Activated CD8-positive, alpha-beta memory T cell treated with anti-CD3 and anti-CD28 coated beads for 36 hours (primary cell): ENCODE results near the gene LGI4. TPM values are rescaled to one million over a fixed set of nuclear protein-coding genes. Genes with fewer than 3 reads are reported as not detected.

Experiments
- CTCF ChIA-PET: fragments of 350-600 bp; sonication (Branson Sonifier 250); formaldehyde crosslinking; loops from one replicate; lab custom pipeline; 2021; ENCODE audit warnings: antibody characterized with exemption; lab: Charles Lee
- POLR2A ChIA-PET: fragments of 350-600 bp; sonication (Branson Sonifier 250); formaldehyde crosslinking; loops from one replicate; lab custom pipeline; 2021; ENCODE audit warnings: antibody characterized with exemption; lab: Charles Lee
- total RNA-seq, 2 experiments: library from RNA; stranded (reverse); gene quantifications; one replicate each; pipeline ENCODE4 v1.2.3, GENCODE V29; 2021

LGI4 gene
- total RNA-seq, 2 experiments from 2014 or later = not detected

DNA sequence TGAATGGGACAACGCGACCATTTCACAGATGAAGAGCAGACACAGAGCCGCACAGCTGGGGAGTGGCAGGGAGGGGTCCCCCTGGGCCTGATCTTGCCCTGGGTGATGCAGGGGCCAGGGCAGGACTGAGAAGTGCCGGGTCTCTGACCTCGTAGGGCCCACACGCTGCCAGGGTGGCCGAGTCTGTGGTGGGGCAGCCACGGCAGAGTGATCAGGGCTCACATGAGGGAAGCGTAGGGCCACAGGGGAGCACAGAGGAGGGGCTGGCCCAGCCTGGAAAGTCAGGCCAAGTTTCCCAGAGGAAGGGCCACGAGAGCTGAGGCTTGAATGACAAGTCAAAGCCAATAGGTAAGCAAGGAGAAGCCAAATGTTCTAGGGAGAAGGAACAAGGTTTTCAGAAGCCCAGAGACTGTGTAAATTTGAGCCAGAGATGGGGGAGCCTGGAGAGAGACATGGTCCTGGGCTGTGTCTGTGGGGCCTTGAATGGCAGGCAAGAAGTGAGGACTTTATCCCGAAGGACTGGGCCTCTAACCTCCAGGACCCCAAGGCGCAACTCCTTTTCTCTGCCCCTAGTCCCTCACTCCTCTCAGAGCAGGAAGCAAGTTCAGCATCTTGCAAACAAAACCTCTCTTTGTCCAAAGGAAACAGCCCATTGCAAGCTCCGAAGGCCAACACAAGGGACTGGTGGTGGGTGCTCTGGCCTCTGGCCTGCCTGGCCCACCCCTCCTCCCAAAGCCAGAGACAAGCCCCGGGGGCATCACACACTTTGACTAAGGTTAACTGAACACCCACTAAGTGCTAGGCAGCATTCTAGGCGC, 51.0 kb downstream of the LGI4 start:
- ChIA-PET POLR2A (no interaction called here), CTCF (no interaction called here)

- ChIA-PET CTCF (interaction anchor here (0.6 to 3.2 kb wide), 4 partner anchors 9 to 439 kb away, joined by 3 to 16 read pairs (median 3); no protein-coding TSS in a partner anchor), POLR2A (interaction anchor here (0.6 kb wide), 1 partner anchor 52 kb away, joined by 8 read pairs; no protein-coding TSS in a partner anchor)
These were observed 53.7 kb downstream of the LGI4 start for GRCh38 chr19:35081201-35081600.

GRCh38 chr19:35080613-35081170, 54.2 kb downstream of the LGI4 start:
- POLR2A ChIA-PET = interaction anchor here (0.6 kb wide), 1 partner anchor 52 kb away, joined by 8 read pairs; no protein-coding TSS in a partner anchor
- CTCF ChIA-PET = interaction anchor here (0.6 to 3.2 kb wide), 5 partner anchors 9 to 438 kb away, joined by 3 to 16 read pairs (median 3); no protein-coding TSS in a partner anchor

DNA sequence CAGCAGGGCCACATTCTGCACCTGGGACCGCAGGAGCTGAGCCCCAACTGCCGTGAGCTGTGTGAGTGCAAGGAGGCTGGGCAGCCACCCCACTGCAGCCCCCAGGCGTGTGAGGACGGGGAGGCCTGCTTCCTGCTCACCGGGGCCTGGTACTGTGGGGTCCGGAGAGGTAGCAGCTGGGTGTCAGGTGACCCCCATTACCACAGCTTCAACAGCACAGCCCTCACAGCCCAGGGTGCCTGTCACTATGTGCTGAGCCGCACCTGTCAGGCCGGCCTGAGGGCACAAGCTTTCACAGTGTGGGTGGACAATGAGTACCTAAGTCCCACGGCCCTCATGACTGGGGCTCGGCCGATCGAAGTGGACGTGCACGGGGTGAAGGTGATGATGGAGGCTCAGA, 55.0 kb downstream of the LGI4 start:
- ChIA-PET CTCF (interaction anchor here (3.2 kb wide), 1 partner anchor 13 kb away, joined by 16 read pairs; no protein-coding TSS in a partner anchor), POLR2A (no interaction called here)

DNA sequence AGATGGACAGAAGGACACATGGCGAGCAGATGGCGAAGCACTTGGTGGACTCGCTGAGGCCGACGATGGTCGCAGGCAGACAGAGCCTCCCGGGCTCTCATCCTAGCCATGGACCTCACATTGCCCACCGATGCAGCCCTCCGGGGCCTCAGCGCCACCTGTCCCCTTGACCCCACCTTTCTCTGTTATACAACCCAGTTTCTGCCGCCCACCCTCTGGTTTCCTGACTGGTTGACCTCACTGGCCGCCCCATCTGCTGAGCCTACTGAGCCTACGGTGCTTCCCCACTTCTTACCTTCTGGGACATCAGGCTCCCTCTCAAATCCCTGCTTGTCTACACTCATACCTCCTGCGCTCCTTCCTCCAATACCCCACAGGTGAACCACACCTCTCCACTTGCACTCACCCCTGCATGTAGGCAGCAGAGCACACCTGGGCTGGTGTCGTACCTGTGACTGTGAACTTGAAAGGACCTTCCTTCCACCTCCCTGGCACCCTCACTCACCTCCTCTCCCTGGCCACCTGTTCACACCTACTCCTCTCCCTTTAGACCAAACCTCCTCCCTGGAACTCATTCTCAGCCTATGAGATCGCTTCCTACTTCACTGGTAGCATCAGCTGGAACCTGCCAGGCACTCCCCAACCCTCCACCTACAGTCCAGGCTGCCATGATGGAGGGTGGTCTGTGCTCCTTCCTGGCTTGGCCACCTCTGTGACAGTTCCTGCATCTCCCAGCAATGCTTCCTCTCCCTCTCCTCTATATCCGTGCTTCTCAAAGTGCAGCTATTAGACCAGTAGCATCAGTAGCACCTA, 57.2 kb downstream of the LGI4 start:
- ChIA-PET CTCF (interaction anchor here (0.7 kb wide), 1 partner anchor 22 kb away, joined by 3 read pairs; no protein-coding TSS in a partner anchor), POLR2A (no interaction called here)

DNA sequence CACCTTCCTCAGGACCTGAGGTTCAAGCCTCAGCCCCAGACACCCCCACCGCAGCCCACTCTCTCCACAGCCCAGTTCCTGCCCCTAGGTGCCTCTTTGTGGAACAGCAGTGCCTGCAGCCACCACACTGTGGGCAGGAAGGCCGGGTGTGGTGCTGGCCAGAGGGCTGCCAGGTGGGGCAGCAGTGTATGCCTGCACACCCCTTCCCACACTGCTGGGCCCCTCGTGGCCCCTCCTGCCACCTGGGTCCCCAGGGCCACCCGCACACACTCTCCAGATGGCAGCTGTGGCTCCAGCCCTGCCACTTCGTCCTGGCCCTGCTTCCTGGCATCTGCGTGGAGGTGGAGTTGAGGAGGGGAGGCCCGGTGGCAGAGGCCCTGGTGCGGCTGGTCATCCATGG, 58.2 kb downstream of the LGI4 start:
- POLR2A ChIA-PET = no interaction called here

GRCh38 chr19:35076026-35076370, 58.9 kb downstream of the LGI4 start:
- ChIA-PET POLR2A (no interaction called here), CTCF (interaction anchor here (0.7 kb wide), 1 partner anchor 1590 kb away, joined by 3 read pairs; no protein-coding TSS in a partner anchor)

More for the DNA sequence above, 58.2 kb downstream of the LGI4 start:
- CTCF ChIA-PET = interaction anchor here (0.7 kb wide), 1 partner anchor 1591 kb away, joined by 3 read pairs; no protein-coding TSS in a partner anchor

GRCh38 chr19:35075202-35076025, 59.4 kb downstream of the LGI4 start:
- POLR2A ChIA-PET = no interaction called here

More at GRCh38 chr19:35075202-35076025, 59.4 kb downstream of the LGI4 start:
- CTCF ChIA-PET = no interaction called here

Other genes with a start within 250 kb of the LGI4 start
- gene ZNF30, start 208.2 kb downstream of the LGI4 start, total RNA-seq = 1 to 10 TPM; 4.3 to 5.4 TPM
- 1 to 10 TPM; 4.5 to 5.0 TPM for gene ZNF792, start 170.8 kb downstream of the LGI4 start, total RNA-seq
- gene GRAMD1A, start 134.7 kb downstream of the LGI4 start, total RNA-seq = 100 to 1,000 TPM; 183 to 188 TPM
- 1 to 10 TPM in 1 of 2 experiments, under 1 TPM in 1; 0.99 to 1.3 TPM for gene SCN1B, start 104.6 kb downstream of the LGI4 start, total RNA-seq
- gene HPN, start 93.3 kb downstream of the LGI4 start, total RNA-seq = not detected
- not detected for gene FXYD3, start 19.2 kb downstream of the LGI4 start, total RNA-seq
- not detected for gene FXYD1, start 3.8 kb upstream of the LGI4 start, total RNA-seq
- not detected for gene FXYD7, start 8.2 kb upstream of the LGI4 start, total RNA-seq
- 100 to 1,000 TPM; 286 to 292 TPM for gene FXYD5, start 19.7 kb upstream of the LGI4 start, total RNA-seq
- gene FAM187B, start 93.7 kb upstream of the LGI4 start, total RNA-seq = not detected
- 10 to 100 TPM; 25.1 to 25.3 TPM for gene LSR, start 113.9 kb upstream of the LGI4 start, total RNA-seq
- gene USF2, start 133.9 kb upstream of the LGI4 start, total RNA-seq = 100 to 1,000 TPM; 106 to 112 TPM
- gene HAMP, start 147.5 kb upstream of the LGI4 start, total RNA-seq = under 1 TPM; 0.48 to 0.55 TPM
- not detected for gene MAG, start 157.1 kb upstream of the LGI4 start, total RNA-seq
- under 1 TPM; 0.13 to 0.23 TPM for gene CD22, start 194.1 kb upstream of the LGI4 start, total RNA-seq
- not detected for gene FFAR1, start 212.8 kb upstream of the LGI4 start, total RNA-seq
- gene FFAR3, start 223.4 kb upstream of the LGI4 start, total RNA-seq = under 1 TPM; 0.38 to 0.42 TPM
- not detected for gene GPR42, start 236.0 kb upstream of the LGI4 start, total RNA-seq